Activated CD4-positive, alpha-beta T cell treated with anti-CD3 and anti-CD28 coated beads, Interleukin-2, amount 50 U/mL, for 16 hours (primary cell): Measurements from ENCODE around the gene ECI2.
"Not testable (repeated sequence)": the region's sequence is repeated elsewhere in the genome, so short reads cannot be mapped to it uniquely, and the experiment has no call there.

Experiments used
- DNase-seq: peaks from one replicate; pipeline ENCODE4 v3.0.0-alpha.2; 2020

ECI2 gene

GRCh38 chr6:4136354-4136831 is 1.0 kb upstream of the ECI2 start:
- DNase-seq: no peak

- peak; percentile 94 for DNase-seq
Measured at GRCh38 chr6:4135665-4136353, 434 bp upstream of the ECI2 start.

GRCh38 chr6:4133941-4134838 is 1.2 kb downstream of the ECI2 start:
- peak; percentile 24 for DNase-seq

GRCh38 chr6:4130357-4130987 is 4.9 kb downstream of the ECI2 start:
- no peak for DNase-seq

- no peak for DNase-seq
Measured at GRCh38 chr6:4129446-4129845, 5.9 kb downstream of the ECI2 start.

GRCh38 chr6:4128748-4129147 is 6.6 kb downstream of the ECI2 start:
- DNase-seq: no peak

- no peak for DNase-seq
Measured at GRCh38 chr6:4128072-4128471, 7.3 kb downstream of the ECI2 start.

- DNase-seq: no peak
Measured at GRCh38 chr6:4125933-4126864, 9.2 kb downstream of the ECI2 start.

GRCh38 chr6:4125500-4125899 is 9.9 kb downstream of the ECI2 start:
- no peak for DNase-seq

GRCh38 chr6:4124351-4124750 is 11.0 kb downstream of the ECI2 start:
- no peak for DNase-seq

DNA sequence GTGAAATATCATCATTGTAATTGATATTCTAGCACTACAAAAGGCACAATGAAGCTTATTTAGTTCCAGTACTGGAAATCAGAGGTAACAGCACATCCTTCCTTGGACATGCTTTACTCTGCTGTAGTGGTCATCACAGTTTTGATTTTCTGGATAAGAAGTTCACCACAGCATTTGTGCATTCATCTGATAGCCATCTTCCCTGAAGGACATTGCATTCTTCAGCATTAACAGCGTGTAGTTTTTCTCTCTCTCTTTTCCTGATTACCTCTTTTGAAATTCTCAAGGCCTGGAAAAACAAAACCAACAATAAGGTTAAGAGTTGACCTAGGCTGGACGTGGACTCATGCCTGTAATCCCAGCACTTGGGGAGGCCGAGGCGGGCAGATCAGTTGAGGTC is 19.6 kb downstream of the ECI2 start:
- no peak for DNase-seq

DNA sequence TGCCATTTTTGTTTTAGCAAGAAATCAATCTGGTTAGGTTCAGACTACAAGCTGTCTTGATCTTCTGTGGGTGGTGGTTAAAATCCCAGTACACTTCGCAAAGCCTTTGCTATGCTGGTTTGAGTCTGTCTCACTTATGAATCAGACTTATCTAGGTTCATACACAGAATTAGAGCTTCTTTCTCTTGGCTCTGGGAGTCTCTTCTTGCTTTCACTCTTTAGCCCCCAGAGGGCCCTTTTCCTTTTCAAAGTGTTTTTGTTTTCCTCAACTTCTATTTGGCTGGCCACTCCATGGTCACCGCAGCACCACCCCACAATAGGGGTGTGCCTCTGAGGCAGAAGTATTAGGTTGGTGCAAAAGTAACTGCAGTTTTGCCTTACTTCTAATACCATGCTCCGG is 21.3 kb downstream of the ECI2 start:
- no peak for DNase-seq

GRCh38 chr6:4113649-4114048 is 21.7 kb downstream of the ECI2 start:
- no peak for DNase-seq

- DNase-seq: no peak
Measured at GRCh38 chr6:4112366-4112765, 23.0 kb downstream of the ECI2 start.

GRCh38 chr6:4109363-4109815 is 26.0 kb downstream of the ECI2 start:
- DNase-seq: not testable (repeated sequence)

DNA sequence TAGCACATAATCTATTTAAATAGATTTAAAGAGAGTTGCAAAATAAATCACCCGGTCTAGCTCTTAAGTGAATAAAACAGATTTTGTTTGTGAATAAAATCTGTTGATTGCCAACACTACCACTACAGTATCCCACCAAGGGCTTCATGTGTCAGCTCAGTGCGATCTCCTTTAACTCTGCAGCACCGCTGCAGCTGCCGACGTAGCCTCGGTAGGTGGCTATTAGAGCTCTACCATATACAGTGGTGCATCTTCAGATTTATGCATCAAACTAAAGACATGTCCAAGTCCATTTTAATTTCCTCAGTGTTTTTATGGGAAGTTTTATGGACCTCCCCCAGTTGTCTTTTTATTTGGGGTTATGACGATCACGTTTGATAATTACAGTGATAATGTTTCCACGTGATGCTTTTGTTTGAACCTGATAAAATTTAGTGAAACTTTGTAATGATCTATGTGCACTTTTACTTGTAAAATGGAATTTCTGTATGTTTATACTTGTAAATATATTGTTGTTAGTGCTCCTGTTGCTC is 26.7 kb downstream of the ECI2 start:
- DNase-seq: no peak

- DNase-seq: no peak
Measured at GRCh38 chr6:4107873-4108272, 27.5 kb downstream of the ECI2 start.

DNA sequence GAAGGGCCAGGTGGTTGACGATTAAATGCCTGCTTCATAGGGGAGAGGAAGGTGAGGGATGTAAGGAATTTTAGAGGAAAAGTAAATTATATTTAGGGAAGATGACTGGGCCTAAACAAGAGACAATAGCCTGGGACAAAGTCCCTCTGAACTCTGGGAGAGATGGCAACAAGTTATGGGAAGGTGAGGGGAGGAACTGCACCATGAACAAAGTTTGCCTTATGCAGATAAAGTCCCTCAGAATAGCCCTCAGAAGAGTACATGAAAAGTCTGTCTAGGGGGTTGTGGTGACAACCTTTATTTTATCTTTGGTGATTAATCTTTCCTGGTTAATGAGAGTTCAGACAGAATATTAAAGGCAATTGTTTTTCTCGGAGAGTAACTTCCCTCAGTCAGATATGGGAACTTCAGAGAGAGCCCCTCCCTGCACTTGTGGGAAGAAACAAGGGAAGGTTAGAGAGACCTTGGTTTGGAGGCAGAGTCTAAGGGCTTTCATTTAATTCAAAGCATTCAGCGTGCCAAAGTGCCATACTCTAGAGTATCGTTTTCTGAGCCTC is 29.3 kb downstream of the ECI2 start:
- no peak for DNase-seq

DNA sequence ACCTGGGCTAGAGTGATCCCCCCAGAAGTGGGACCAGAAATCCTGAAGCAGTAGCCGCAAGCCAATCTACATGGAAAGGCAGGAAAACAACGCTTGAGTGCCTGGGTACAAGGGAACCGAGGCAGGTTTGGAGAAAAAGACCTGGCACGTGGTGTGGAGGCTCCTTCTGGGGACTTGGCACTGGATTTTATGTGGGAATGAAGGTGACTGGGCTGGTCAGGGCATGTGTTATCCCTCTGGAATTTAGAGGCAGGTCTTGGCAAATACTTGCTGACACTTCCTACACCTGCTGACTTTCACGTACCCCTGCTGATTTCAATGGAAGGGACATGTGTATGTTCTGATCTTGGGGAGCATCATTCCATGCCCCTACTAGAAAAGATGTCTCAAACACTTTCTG is 31.4 kb downstream of the ECI2 start:
- DNase-seq: no peak

- DNase-seq: no peak
Measured at GRCh38 chr6:4102687-4103244, 32.6 kb downstream of the ECI2 start.

DNA sequence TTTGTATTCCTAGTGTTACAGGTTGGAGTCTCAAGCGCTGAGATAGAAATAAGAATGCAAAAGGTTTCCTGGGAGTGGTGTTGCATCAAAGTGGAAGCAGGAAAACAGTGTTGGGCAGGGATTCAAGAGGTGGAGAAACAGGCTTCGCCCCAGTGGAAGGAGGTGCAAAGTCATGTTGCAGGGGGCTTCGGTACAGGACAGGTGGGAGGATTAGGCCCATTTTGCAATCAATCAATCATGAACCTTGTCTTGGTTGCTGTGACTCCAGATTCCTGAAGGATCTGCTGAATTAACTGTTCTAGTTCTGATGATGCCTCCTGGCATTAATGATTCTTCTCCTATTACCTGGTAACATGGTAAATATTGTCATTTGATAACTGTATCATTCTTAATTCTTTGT is 34.1 kb downstream of the ECI2 start:
- no peak for DNase-seq

DNA sequence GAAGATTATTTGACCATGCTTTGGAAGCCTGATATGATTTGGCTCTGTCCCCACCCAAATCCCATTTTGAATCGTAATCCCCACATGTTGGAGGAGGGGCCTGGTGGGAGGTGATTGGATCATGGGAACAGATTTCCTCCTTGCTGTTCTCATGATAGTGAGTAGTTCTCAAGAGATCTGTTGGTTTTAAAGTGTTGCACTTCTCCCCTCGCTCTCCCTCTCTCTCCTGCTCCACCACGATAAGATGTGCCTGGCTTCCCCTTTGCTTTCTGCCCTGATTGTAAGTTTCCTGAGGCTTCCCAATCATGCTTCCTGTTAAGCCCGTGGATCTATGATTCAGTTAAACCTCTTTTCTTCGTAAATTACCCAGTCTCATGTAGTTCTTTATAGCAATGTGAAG is 34.7 kb downstream of the ECI2 start:
- no peak for DNase-seq
